ENCODE results near the gene PCNT. TPM values are rescaled to one million over a fixed set of nuclear protein-coding genes. Genes with fewer than 3 reads are reported as not detected.

PCNT gene
- polyA plus RNA-seq, 1 experiment = 8.5 TPM

DNA sequence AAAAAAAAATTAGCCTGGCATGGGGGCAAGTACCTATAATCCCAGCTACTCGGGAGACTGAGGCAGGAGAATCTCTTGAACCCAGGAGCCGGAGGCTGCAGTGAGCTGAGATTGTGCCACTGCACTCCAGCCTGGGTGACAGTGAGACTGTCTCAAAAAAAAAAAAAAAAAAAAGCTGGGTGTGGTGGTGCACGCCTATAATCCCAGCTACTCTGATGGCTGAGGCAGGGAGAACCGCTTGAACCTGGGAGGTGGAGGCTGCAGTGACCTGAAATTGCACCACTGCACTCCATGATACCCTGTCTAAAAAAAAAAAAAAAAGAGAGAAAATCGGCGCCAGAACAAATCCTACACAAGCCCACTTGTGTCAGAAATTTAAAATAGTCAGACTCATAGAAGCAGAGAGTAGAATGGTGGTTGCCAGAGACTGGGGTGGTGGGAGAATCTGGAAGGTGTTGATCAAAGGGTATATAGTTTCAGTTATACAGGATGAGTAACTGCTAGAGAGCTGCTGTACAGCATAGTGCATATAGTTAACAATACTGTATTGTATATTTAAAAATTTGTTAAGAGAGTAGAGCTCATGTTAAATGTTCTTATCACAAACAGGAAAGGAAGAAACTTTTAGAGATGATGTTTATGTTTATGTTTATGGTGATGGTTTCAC lies 144.3 kb downstream of the PCNT start:
- TF ChIP-seq, protein P1, sequence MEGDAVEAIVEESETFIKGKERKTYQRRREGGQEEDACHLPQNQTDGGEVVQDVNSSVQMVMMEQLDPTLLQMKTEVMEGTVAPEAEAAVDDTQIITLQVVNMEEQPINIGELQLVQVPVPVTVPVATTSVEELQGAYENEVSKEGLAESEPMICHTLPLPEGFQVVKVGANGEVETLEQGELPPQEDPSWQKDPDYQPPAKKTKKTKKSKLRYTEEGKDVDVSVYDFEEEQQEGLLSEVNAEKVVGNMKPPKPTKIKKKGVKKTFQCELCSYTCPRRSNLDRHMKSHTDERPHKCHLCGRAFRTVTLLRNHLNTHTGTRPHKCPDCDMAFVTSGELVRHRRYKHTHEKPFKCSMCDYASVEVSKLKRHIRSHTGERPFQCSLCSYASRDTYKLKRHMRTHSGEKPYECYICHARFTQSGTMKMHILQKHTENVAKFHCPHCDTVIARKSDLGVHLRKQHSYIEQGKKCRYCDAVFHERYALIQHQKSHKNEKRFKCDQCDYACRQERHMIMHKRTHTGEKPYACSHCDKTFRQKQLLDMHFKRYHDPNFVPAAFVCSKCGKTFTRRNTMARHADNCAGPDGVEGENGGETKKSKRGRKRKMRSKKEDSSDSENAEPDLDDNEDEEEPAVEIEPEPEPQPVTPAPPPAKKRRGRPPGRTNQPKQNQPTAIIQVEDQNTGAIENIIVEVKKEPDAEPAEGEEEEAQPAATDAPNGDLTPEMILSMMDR (IDR thresholded peaks at IDR 0.05; ENCODE audit: low read depth, low read length) = no peak
- DNase-seq (ENCODE audit: low read depth, low spot score) = no peak
- CTCF ChIA-PET = no interaction called here
- no peaks in the 10 kb centered on the region for H3K9me3 ChIP-seq (ENCODE audit: control insufficient read depth, insufficient read depth, low read length)
- H3K27me3 ChIP-seq (ENCODE audit: control insufficient read depth, insufficient read depth, low read length) = no peaks in the 10 kb centered on the region
- H3K27ac ChIP-seq (ENCODE audit: low read depth, low read length) = no peak overlapping the region
- POLR2A ChIA-PET = interaction anchor here (1.3 kb wide), 1 partner anchor 10 kb away, joined by 3 read pairs; no protein-coding TSS in a partner anchor
- H3K4me3 ChIP-seq (ENCODE audit: low read depth, low read length) = no peak overlapping the region

DNA sequence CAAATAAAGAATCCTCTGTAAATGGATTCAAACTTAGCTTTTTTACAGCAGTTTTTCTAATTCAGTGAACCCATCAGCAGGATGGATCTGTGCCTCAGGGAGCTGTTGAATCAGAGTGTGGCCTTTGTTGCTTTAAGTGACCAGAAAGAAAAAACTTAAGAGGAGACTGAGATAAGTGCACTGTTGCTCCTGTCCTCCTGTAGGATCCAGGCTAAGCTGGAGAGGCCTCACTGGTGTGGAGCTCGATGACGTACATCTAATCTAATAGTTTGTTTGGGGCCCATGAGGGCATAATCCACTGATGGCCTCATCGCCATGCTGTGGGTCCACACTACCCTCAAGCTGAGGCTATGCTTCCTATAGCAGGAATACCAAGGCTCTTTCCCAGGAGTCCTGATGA lies 145.3 kb downstream of the PCNT start:
- POLR2A ChIA-PET = interaction anchor here (1.3 kb wide), 1 partner anchor 11 kb away, joined by 3 read pairs; no protein-coding TSS in a partner anchor
- no peak overlapping the region for H3K27ac ChIP-seq (ENCODE audit: low read depth, low read length)
- CTCF ChIA-PET = no interaction called here
- TF ChIP-seq, protein P1 (IDR thresholded peaks at IDR 0.05; ENCODE audit: low read depth, low read length) = no peak
- DNase-seq (ENCODE audit: low read depth, low spot score) = no peak
- H3K27me3 ChIP-seq (ENCODE audit: control insufficient read depth, insufficient read depth, low read length) = no peaks in the 10 kb centered on the region
- no peaks in the 10 kb centered on the region for H3K9me3 ChIP-seq (ENCODE audit: control insufficient read depth, insufficient read depth, low read length)
- no peak overlapping the region for H3K4me3 ChIP-seq (ENCODE audit: low read depth, low read length)

DNA sequence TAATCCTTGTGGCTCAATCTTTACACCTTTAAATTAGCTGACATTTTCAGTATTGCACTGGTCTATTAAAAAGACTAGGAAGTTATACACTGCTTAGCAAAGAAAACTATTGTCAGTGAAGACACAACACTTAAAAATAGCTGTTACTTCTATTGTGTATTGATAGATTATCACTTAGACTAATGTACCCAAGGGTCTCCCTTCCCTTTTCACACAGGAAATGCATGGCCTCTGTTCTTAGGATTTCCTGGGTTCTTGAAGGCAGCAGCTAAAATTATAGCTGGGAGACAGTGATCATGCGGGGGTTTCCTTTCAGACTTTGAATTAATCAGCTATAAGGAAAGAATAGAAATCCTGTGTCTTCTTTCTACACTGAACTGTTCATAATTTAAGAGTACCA lies 147.6 kb downstream of the PCNT start:
- ChIA-PET POLR2A (interaction anchor here (1.3 kb wide), 1 partner anchor 13 kb away, joined by 5 read pairs; the partner anchor contains the start of gene DIP2A), CTCF (interaction anchor here (1.4 kb wide), 1 partner anchor 19 kb away, joined by 3 read pairs; no protein-coding TSS in a partner anchor)
- H3K27ac ChIP-seq (ENCODE audit: low read depth, low read length) = no peak overlapping the region
- no peaks in the 10 kb centered on the region for H3K27me3 ChIP-seq (ENCODE audit: control insufficient read depth, insufficient read depth, low read length)
- TF ChIP-seq, protein P1 (IDR thresholded peaks at IDR 0.05; ENCODE audit: low read depth, low read length) = no peak
- no peak for DNase-seq (ENCODE audit: low read depth, low spot score)
- H3K9me3 ChIP-seq (ENCODE audit: control insufficient read depth, insufficient read depth, low read length) = no peaks in the 10 kb centered on the region
- no peak overlapping the region for H3K4me3 ChIP-seq (ENCODE audit: low read depth, low read length)

DNA sequence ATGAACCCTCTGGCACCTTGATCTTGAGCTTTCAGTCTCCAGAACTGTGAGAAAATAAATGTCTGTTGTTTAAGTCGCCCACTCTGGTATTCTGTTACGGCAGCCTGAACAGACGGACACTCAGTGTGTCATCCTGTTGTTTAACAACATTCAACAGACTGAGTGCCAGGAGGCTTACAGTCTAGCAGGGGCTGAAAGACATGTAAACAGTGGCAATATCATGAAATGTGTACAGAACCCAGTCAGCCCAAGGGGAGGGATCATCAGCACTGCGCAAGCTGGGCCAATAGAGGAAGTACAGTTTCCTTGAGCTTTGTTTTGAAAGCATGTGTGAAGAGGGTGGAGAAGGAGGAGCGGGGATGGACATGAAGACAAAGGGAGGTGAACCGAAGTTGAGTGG lies 148.3 kb downstream of the PCNT start:
- no peak for DNase-seq (ENCODE audit: low read depth, low spot score)
- CTCF ChIA-PET = interaction anchor here (1.4 kb wide), 1 partner anchor 18 kb away, joined by 3 read pairs; no protein-coding TSS in a partner anchor
- Histone ChIP-seq H3K9me3 (ENCODE audit: control insufficient read depth, insufficient read depth, low read length) (no peaks in the 10 kb centered on the region), H3K4me3 (ENCODE audit: low read depth, low read length) (no peak overlapping the region), H3K27ac (ENCODE audit: low read depth, low read length) (no peak overlapping the region), H3K27me3 (ENCODE audit: control insufficient read depth, insufficient read depth, low read length) (no peaks in the 10 kb centered on the region)
- POLR2A ChIA-PET = interaction anchor here (1.3 kb wide), 1 partner anchor 14 kb away, joined by 5 read pairs; the partner anchor contains the start of gene DIP2A
- TF ChIP-seq, protein P1 (IDR thresholded peaks at IDR 0.05; ENCODE audit: low read depth, low read length) = no peak

DNA sequence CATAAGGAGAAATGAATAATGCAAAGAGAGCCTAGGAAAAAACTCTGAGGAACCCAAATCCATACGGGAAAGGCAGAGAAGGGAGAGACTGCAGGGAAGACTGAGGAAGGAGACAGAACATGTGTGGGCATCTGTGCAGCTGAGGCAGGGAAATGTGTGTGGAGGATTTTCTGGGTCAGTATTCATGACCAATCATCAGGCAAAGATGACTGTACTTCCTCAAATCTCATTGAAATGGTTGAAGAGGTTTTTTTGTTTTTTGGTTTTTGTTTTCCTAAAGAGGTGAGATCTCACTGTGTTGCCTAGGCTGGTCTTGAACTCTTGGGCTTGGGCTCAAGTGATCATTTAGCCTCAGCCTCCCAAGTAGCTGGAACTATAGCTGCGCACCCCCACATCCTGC lies 150.4 kb downstream of the PCNT start:
- ChIA-PET CTCF (no interaction called here), POLR2A (no interaction called here)
- no peak for DNase-seq (ENCODE audit: low read depth, low spot score)
- TF ChIP-seq, protein P1 (IDR thresholded peaks at IDR 0.05; ENCODE audit: low read depth, low read length) = no peak
- Histone ChIP-seq H3K27ac (ENCODE audit: low read depth, low read length) (no peak overlapping the region), H3K27me3 (ENCODE audit: control insufficient read depth, insufficient read depth, low read length) (no peaks in the 10 kb centered on the region), H3K4me3 (ENCODE audit: low read depth, low read length) (no peak overlapping the region), H3K9me3 (ENCODE audit: control insufficient read depth, insufficient read depth, low read length) (no peaks in the 10 kb centered on the region)
